Measurements from ENCODE around the gene KCNIP4. TPM values are rescaled to one million over a fixed set of nuclear protein-coding genes. Genes with fewer than 3 reads are reported as not detected.
A peak's percentile ranks its signal among the peaks of the same experiment; 100 is the strongest.

Gene KCNIP4
- polyA plus RNA-seq, 1 donor (not counting 4 experiments of a cell fraction or from before 2014, with no cell fraction given), result 0.07 TPM

DNA sequence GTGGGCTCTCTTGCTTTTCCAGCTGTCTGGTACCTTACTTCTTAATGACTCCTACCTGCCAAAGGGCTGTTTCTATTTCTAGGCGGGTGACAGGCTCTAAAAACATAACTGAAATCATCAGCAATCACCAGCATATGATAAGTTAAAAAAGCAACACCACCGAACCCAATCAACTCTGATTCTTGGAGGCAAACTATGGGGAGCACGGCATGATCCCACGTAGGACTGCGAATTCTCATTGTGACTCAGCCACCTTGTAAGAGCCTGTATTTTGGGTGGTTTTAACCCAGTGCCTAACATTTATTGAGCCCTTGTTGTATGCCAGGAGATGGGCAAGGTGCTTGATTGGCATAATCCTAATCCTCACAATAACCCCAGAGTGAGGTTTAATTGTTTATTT lies 1091.5 kb downstream of the KCNIP4 start:
- Histone ChIP-seq H3K79me2 (ENCODE audit: control insufficient read depth, insufficient read depth, low read length) (no peaks in the 10 kb centered on the region), H3K27me3 (ENCODE audit: control insufficient read depth, extremely low read depth, insufficient read depth, low read length) (no peaks in the 10 kb centered on the region), H3K4me3 (ENCODE audit: control insufficient read depth in 2 of 3, extremely low read depth in 1 of 3, insufficient read depth in 2 of 3, low read depth in 1 of 3, low read length in 3 of 3) (no peak overlapping the region), H2AFZ (ENCODE audit: control insufficient read depth, low read length) (no peak overlapping the region), H3K4me2 (ENCODE audit: control insufficient read depth, extremely low read depth, insufficient read depth, low read depth, low read length) (no peak overlapping the region), H3K9me3 (ENCODE audit: control insufficient read depth, low read depth, low read length) (no peaks in the 10 kb centered on the region), H4K20me1 (ENCODE audit: control insufficient read depth, extremely low read depth, insufficient read depth, low read length) (no peaks in the 10 kb centered on the region), H3K9me1 (ENCODE audit: control insufficient read depth, extremely low read depth, insufficient read depth, low read length) (no peaks in the 10 kb centered on the region), H3K4me1 (ENCODE audit: control insufficient read depth, extremely low read depth, insufficient read depth, low read length) (peaks cover 12% of the 10 kb centered on the region), H3K36me3 (ENCODE audit: control insufficient read depth in 2 of 2, extremely low read depth in 1 of 2, insufficient read depth in 2 of 2, low read length in 2 of 2) (no peaks in the 10 kb centered on the region), H3K9ac (ENCODE audit: control insufficient read depth, extremely low read depth, insufficient read depth, low read length) (no peak overlapping the region), H3K27ac (ENCODE audit: control insufficient read depth, insufficient read depth, low read length) (no peak overlapping the region)
- DNase-seq (ENCODE audit: low read depth, low spot score), result no peak
- FAIRE-seq, result no peak
- TF ChIP-seq EZH2 (IDR thresholded peaks at IDR 0.05; ENCODE audit: low read length), result no peak
- TF ChIP-seq CTCF (optimal IDR thresholded peaks at IDR 0.05 in 1 of 3, IDR thresholded peaks at IDR 0.05 in 1 of 3, conservative IDR thresholded peaks at IDR 0.05 in 1 of 3; ENCODE audit: extremely low read depth in 1 of 3, insufficient read depth in 2 of 3, low read length in 3 of 3), result no peak
- dilution Hi-C loops (cut with MboI; ENCODE audit: extremely low pct_ligation_motif_present, low sequenced_read_pairs), result no loop called here

GRCh38 chr4:20847124-20847747 lies 1101.3 kb downstream of the KCNIP4 start:
- no peak for DNase-seq (ENCODE audit: low read depth, low spot score)
- H3K4me2 ChIP-seq (ENCODE audit: control insufficient read depth, extremely low read depth, insufficient read depth, low read depth, low read length), result peak overlapping the region; percentile 48
- H3K9me1 ChIP-seq (ENCODE audit: control insufficient read depth, extremely low read depth, insufficient read depth, low read length), result no peaks in the 10 kb centered on the region
- H3K79me2 ChIP-seq (ENCODE audit: control insufficient read depth, insufficient read depth, low read length), result no peaks in the 10 kb centered on the region
- FAIRE-seq, result peak; percentile 56
- dilution Hi-C loops (cut with MboI; ENCODE audit: extremely low pct_ligation_motif_present, low sequenced_read_pairs), result no loop called here
- no peaks in the 10 kb centered on the region for H4K20me1 ChIP-seq (ENCODE audit: control insufficient read depth, extremely low read depth, insufficient read depth, low read length)
- H3K36me3 ChIP-seq (ENCODE audit: control insufficient read depth in 2 of 2, extremely low read depth in 1 of 2, insufficient read depth in 2 of 2, low read length in 2 of 2), result no peaks in the 10 kb centered on the region
- no peak overlapping the region for H3K4me3 ChIP-seq (ENCODE audit: control insufficient read depth in 2 of 3, extremely low read depth in 1 of 3, insufficient read depth in 2 of 3, low read depth in 1 of 3, low read length in 3 of 3)
- peak overlapping the region; percentile 28 for H3K27ac ChIP-seq (ENCODE audit: control insufficient read depth, insufficient read depth, low read length)
- no peak for TF ChIP-seq CTCF (optimal IDR thresholded peaks at IDR 0.05 in 1 of 3, IDR thresholded peaks at IDR 0.05 in 1 of 3, conservative IDR thresholded peaks at IDR 0.05 in 1 of 3; ENCODE audit: extremely low read depth in 1 of 3, insufficient read depth in 2 of 3, low read length in 3 of 3)
- no peak for TF ChIP-seq EZH2 (IDR thresholded peaks at IDR 0.05; ENCODE audit: low read length)
- no peaks in the 10 kb centered on the region for H3K9me3 ChIP-seq (ENCODE audit: control insufficient read depth, low read depth, low read length)
- no peak overlapping the region for H2AFZ ChIP-seq (ENCODE audit: control insufficient read depth, low read length)
- H3K9ac ChIP-seq (ENCODE audit: control insufficient read depth, extremely low read depth, insufficient read depth, low read length), result no peak overlapping the region
- H3K27me3 ChIP-seq (ENCODE audit: control insufficient read depth, extremely low read depth, insufficient read depth, low read length), result no peaks in the 10 kb centered on the region
- H3K4me1 ChIP-seq (ENCODE audit: control insufficient read depth, extremely low read depth, insufficient read depth, low read length), result peaks cover 16% of the 10 kb centered on the region

Data from keratinocyte (primary cell).